ENCODE results near the gene KCNG1.
"Not testable (repeated sequence)": the region's sequence is repeated elsewhere in the genome, so short reads cannot be mapped to it uniquely, and the experiment has no call there.

The KCNG1 gene

GRCh38 chr20:50980071-50980681 is 42.7 kb downstream of the KCNG1 start:
- DNase-seq (ENCODE audit: low read depth), result peak; percentile 99
- TF ChIP-seq, protein P1, sequence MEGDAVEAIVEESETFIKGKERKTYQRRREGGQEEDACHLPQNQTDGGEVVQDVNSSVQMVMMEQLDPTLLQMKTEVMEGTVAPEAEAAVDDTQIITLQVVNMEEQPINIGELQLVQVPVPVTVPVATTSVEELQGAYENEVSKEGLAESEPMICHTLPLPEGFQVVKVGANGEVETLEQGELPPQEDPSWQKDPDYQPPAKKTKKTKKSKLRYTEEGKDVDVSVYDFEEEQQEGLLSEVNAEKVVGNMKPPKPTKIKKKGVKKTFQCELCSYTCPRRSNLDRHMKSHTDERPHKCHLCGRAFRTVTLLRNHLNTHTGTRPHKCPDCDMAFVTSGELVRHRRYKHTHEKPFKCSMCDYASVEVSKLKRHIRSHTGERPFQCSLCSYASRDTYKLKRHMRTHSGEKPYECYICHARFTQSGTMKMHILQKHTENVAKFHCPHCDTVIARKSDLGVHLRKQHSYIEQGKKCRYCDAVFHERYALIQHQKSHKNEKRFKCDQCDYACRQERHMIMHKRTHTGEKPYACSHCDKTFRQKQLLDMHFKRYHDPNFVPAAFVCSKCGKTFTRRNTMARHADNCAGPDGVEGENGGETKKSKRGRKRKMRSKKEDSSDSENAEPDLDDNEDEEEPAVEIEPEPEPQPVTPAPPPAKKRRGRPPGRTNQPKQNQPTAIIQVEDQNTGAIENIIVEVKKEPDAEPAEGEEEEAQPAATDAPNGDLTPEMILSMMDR (conservative IDR thresholded peaks at IDR 0.05; ENCODE audit: low read depth, low read length), result no peak
- no peak overlapping the region for H3K4me3 ChIP-seq (ENCODE audit: low read depth, low read length)

DNA sequence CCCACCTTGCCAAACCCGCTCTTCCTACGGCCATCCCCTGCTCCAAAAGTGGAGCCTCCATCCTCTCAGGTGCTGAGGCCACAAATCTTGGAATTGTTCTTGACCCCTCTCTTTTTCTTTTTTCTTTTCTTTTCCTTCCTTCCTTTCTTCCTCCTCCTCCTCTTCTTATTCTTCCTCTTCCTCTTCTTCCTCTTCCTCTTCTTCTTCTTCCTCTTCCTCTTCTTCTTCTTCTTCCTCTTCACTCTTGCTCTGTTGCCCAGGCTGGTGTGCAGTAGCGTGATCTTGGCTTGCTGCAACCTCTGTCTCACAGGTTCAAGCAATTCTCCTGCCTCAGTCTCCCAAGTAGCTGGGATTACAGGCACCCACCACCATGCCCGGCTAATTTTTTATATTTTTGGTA is 44.4 kb downstream of the KCNG1 start:
- not testable (repeated sequence) for DNase-seq (ENCODE audit: low read depth); H3K4me3 ChIP-seq (ENCODE audit: low read depth, low read length)

- TF ChIP-seq, protein P1 (conservative IDR thresholded peaks at IDR 0.05; ENCODE audit: low read depth, low read length), result no peak
- no peak overlapping the region for H3K4me3 ChIP-seq (ENCODE audit: low read depth, low read length)
- no peak for DNase-seq (ENCODE audit: low read depth)
These were observed 45.6 kb downstream of the KCNG1 start for GRCh38 chr20:50977066-50978021.

DNA sequence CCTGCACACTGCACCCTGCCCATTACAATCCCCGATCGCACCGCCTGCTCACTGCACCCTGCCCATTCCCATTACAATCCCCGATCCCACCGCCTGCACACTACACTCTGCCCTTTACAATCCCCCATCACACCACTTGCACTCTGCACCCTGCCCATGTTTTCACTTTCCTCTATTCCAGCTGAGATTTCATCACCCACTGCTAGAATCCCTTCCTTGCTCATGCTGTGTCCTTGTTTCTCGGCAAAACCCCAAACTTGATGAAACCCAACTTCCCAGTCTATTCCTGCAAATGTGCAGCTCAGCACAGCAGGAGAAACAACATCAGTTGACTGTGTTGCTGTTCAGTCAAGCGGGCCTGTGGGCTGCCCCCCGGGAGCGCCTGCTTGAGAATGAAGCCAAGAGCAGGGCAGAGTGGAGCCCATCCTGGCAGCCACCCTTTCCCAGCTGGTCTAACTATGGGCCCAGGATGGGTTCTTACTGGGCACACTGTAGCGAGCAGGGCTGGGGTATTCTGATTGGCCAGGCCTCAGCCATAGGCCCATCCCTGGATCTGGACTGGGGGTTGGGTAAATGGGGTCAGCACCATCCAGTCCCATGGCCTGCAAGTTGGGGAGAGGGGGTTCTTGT is 47.1 kb downstream of the KCNG1 start:
- DNase-seq (ENCODE audit: low read depth), result no peak
- H3K4me3 ChIP-seq (ENCODE audit: low read depth, low read length), result no peak overlapping the region
- TF ChIP-seq, protein P1 (conservative IDR thresholded peaks at IDR 0.05; ENCODE audit: low read depth, low read length), result no peak

GRCh38 chr20:50969912-50970311 is 53.0 kb downstream of the KCNG1 start:
- TF ChIP-seq, protein P1 (conservative IDR thresholded peaks at IDR 0.05; ENCODE audit: low read depth, low read length), result peak; percentile 7
- peak; percentile 66 for DNase-seq (ENCODE audit: low read depth)
- H3K4me3 ChIP-seq (ENCODE audit: low read depth, low read length), result no peak overlapping the region

GRCh38 chr20:50969435-50969834 is 53.5 kb downstream of the KCNG1 start:
- DNase-seq (ENCODE audit: low read depth), result no peak
- H3K4me3 ChIP-seq (ENCODE audit: low read depth, low read length), result no peak overlapping the region

GRCh38 chr20:50968289-50968688 is 54.6 kb downstream of the KCNG1 start:
- H3K4me3 ChIP-seq (ENCODE audit: low read depth, low read length), result no peak overlapping the region
- DNase-seq (ENCODE audit: low read depth), result no peak
- TF ChIP-seq, protein P1 (conservative IDR thresholded peaks at IDR 0.05; ENCODE audit: low read depth, low read length), result no peak

More at GRCh38 chr20:50969435-50969834, 53.5 kb downstream of the KCNG1 start:
- TF ChIP-seq, protein P1 (conservative IDR thresholded peaks at IDR 0.05; ENCODE audit: low read depth, low read length), result no peak
